SK-N-MC (cell line): ENCODE measurements around the gene BRD3.

Experiments
- DNase-seq: peaks from one replicate; pipeline ENCODE4 v3.0.0-alpha.2; 2011; ENCODE audit warnings: low read depth, low spot score
- H3K27ac ChIP-seq: fragments of 200-600 bp; sonication (generic); 2 replicates; pipeline ENCODE4 v1.5.1; 2016; ENCODE audit warnings: mixed run types
- H3K36me3 ChIP-seq: fragments of 200-600 bp; sonication (generic); 2 replicates; pipeline ENCODE4 v1.6.1; 2017; ENCODE audit warnings: antibody characterized with exemption, low read length, mixed read lengths; ENCODE audit not compliant: insufficient read depth
- H3K4me3 ChIP-seq: fragments of 200-600 bp; sonication (generic); 2 replicates; pipeline ENCODE4 v1.5.1; 2016
- H3K9ac ChIP-seq: fragments of 200-600 bp; sonication (generic); 2 replicates; pipeline ENCODE4 v1.8.0; 2017; ENCODE audit warnings: mixed run types, mixed read lengths; ENCODE audit not compliant: insufficient read length
- H3K9me3 ChIP-seq: fragments of 200-600 bp; sonication (generic); 2 replicates; pipeline ENCODE4 v1.6.1; 2017; ENCODE audit warnings: low read depth, mild to moderate bottlenecking, antibody characterized with exemption, low read length, moderate library complexity, mixed read lengths
- EZH2 ChIP-seq: fragments of 200-600 bp; sonication (generic); IDR thresholded peaks from one replicate; pipeline ENCODE4 v1.6.1; 2017; ENCODE audit warnings: antibody characterized with exemption
- FOXP2 ChIP-seq: optimal IDR thresholded peaks from 2 replicates; pipeline ENCODE3; 2011; ENCODE audit warnings: mild to moderate bottlenecking, moderate library complexity; ENCODE audit not compliant: insufficient read depth; ENCODE audit errors: extremely low read length, control extremely low read depth
- POLR2AphosphoS5 ChIP-seq: IDR thresholded peaks from 2 replicates; pipeline ENCODE4 v1.6.1; 2012; ENCODE audit warnings: mild to moderate bottlenecking, low read depth, low read length, borderline replicate concordance

Gene BRD3

GRCh38 chr9:134062461-134063087 lies 5.3 kb downstream of the BRD3 start:
- no peak for DNase-seq
- Histone ChIP-seq H3K9me3 (no peaks in the 10 kb centered on the region), H3K27ac (no peak overlapping the region), H3K4me3 (no peak overlapping the region), H3K36me3 (no peaks in the 10 kb centered on the region), H3K9ac (no peak overlapping the region)
- TF ChIP-seq POLR2AphosphoS5 (no peak), EZH2 (no peak), FOXP2 (no peak)

GRCh38 chr9:134061688-134062371 lies 6.0 kb downstream of the BRD3 start:
- no peak for DNase-seq
- Histone ChIP-seq H3K36me3 (no peaks in the 10 kb centered on the region), H3K27ac (no peak overlapping the region), H3K4me3 (no peak overlapping the region), H3K9me3 (no peaks in the 10 kb centered on the region), H3K9ac (no peak overlapping the region)
- TF ChIP-seq EZH2 (no peak), POLR2AphosphoS5 (no peak), FOXP2 (no peak)

- Histone ChIP-seq H3K4me3 (no peak overlapping the region), H3K9ac (no peak overlapping the region), H3K9me3 (no peaks in the 10 kb centered on the region), H3K36me3 (no peaks in the 10 kb centered on the region), H3K27ac (no peak overlapping the region)
- TF ChIP-seq POLR2AphosphoS5 (no peak), FOXP2 (no peak), EZH2 (no peak)
- no peak for DNase-seq
These were observed 6.7 kb downstream of the BRD3 start for GRCh38 chr9:134061019-134061687.

- Histone ChIP-seq H3K36me3 (no peaks in the 10 kb centered on the region), H3K27ac (no peak overlapping the region), H3K9me3 (no peaks in the 10 kb centered on the region), H3K4me3 (no peak overlapping the region), H3K9ac (no peak overlapping the region)
- DNase-seq = no peak
- TF ChIP-seq FOXP2 (no peak), POLR2AphosphoS5 (no peak), EZH2 (no peak)
These were observed 7.3 kb downstream of the BRD3 start for GRCh38 chr9:134060546-134060945.

- H3K4me3 ChIP-seq = no peak overlapping the region
- DNase-seq = no peak
- H3K9me3 ChIP-seq = no peaks in the 10 kb centered on the region
- H3K27ac ChIP-seq = no peak overlapping the region
- TF ChIP-seq EZH2 = no peak
- no peak for TF ChIP-seq FOXP2
- no peak for TF ChIP-seq POLR2AphosphoS5
- H3K36me3 ChIP-seq = no peaks in the 10 kb centered on the region
- H3K9ac ChIP-seq = no peak overlapping the region
These were observed 8.0 kb downstream of the BRD3 start for GRCh38 chr9:134059661-134060395.

- no peaks in the 10 kb centered on the region for H3K9me3 ChIP-seq
- H3K4me3 ChIP-seq = no peak overlapping the region
- H3K9ac ChIP-seq = no peak overlapping the region
- no peaks in the 10 kb centered on the region for H3K36me3 ChIP-seq
- TF ChIP-seq POLR2AphosphoS5 = no peak
- no peak for TF ChIP-seq EZH2
- TF ChIP-seq FOXP2 = no peak
- H3K27ac ChIP-seq = no peak overlapping the region
- no peak for DNase-seq
These were observed 8.6 kb downstream of the BRD3 start for GRCh38 chr9:134059188-134059641.

- Histone ChIP-seq H3K36me3 (no peaks in the 10 kb centered on the region; the same call in 1 of the 2 replicates), H3K4me3 (no peak overlapping the region), H3K9ac (no peak overlapping the region), H3K27ac (no peak overlapping the region), H3K9me3 (no peaks in the 10 kb centered on the region)
- no peak for TF ChIP-seq EZH2
- TF ChIP-seq POLR2AphosphoS5 = no peak
- TF ChIP-seq FOXP2 = no peak
- no peak for DNase-seq
These were observed 9.1 kb downstream of the BRD3 start for GRCh38 chr9:134058716-134059115.
